HG03139 (cell line): ENCODE data around the gene IQSEC3.

Source experiments
- ATAC-seq: cut with Tn5 transposase; IDR thresholded peaks from one replicate; pipeline ENCODE4 v1.9.1; 2021; ENCODE audit not compliant: unreplicated experiment

The IQSEC3 gene

DNA sequence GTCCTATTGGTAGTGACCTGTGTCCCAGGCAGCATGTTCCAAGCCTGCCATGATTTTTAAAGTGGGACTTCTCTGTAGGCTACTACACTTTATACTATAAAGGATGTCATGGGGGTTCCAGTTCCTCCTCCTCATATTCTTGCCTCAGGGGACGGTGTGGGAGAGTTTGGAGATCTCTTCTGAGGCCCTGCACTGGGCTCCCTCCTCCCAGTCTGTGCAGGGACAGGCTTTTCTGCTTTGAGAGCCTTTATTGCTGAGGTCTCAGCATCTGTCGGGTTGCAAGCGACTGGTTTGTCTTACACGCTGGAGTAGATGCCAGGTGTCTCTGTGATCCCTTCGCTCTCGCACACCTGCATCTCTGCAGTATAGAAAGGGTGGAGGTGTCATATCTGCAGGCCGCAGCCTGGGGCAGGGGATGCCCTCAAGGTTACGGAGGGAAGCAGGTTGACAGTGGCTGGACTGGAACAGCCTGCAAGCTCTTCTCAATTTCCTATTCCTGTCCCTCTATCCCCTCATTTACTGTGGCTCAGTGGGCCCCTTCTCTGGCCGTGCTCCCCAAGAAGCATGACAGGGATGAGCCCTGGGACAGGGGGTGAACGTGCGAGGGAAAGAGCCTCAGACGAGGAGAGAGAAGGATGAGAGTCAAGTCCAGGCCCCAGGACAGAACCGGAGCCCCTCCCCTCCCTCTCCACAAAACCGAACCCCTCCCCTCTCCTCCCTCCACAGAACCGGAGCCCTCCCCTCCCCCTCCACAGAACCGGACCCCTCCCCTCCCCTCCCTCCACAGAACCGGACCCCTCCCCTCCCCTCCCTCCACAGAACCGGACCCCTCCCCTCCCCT, 96.1 kb downstream of the IQSEC3 start:
- no peak for ATAC-seq

DNA sequence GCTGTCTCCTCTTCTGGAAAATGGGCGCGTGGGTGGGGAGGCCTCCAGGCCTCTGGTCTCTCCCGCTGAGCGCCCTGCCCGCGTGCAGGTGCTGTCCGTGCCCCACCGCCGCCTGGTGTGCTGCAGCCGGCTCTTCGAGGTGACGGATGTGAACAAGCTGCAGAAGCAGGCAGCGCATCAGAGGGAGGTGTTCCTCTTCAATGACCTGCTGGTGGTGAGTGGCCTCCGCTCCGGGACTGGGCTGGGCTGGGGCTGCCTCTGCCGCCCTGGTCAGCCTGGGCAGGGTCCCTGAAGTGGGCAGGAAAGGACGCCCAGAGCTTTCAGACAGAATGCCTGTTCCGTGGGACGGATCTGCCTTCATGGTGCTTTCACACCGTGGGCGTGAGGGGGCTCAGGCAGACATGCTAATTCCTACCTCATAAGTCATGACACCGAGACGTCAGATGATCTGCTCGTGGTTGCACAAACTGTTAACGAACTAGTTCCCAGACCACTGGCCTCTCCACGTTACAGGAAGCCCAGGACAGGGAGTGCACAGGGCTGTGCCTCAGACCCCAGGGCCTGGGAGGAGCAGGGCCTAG, 96.9 kb downstream of the IQSEC3 start:
- ATAC-seq: no peak

DNA sequence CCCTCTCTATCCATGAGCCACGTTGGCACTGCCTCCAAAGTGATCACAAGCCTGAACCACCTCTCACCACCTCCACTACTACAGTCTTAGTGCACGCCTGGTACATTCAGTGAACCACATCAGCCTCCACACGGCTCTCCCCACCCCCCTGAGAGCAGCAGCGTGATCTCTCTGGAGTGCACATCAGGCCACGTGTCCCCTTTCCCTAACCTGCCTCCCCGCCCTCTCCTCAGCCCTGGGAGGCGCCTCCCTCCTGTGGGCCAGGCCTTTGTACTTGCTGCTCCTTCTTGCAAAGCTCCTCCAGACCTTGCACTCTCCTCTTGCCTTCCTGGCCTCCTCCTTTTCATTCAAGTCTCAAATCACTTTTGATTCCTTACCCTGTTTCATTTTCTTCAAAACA, 97.6 kb downstream of the IQSEC3 start:
- ATAC-seq: no peak

DNA sequence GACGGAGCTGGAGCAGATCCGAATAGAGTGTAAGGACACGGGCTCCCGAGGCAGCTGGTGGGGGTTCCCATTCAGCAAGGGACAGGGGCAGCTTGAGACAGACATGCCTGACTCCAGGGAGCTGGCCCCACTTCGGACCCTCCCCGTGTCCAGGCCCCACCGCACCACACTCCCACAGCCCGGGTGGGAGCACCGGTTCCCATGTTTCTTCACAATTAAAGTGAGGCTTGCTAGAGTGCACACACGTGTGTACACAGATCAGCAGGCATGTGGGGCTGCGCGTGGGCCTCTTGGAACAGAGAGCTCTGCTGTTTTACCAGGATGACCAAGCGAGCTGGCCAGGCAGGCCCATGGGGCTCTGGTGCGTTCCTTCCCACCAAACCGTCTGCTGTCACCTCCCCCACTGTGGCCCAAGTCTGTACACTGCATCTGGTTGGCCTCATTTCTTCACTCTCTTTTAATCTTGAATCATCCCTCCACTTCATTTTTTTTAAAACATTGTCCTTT, 99.3 kb downstream of the IQSEC3 start:
- ATAC-seq: no peak

DNA sequence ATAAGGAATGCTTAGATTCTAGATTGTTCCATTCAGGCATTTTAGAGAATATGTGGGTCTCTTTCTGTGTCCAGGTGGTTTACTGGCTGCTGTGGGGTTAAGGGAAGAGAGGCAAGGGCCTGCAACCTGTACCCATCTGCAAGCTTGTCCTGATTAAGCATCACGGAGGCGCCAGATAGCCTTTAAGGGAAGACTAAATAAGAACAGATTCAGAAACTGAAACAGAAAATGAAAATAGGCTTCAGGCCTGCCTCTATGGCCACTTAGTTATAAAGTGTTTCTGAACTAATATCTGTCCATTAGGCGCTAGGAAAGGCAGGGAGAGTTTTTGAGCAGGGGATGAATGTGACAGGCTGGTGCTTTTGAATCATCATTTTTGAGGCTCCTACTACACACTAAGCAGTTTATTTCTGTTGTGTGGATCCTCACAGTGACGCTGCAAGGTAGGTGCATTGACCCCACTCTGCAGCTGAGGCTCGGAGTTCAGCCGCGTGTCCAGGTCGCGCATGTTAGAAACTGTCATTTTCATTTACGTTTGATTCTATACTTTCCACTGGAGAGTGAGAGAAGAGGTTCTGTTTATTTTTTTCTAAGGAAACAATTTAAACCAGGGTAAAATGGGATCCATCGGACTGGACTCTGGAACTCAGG, 100.0 kb downstream of the IQSEC3 start:
- no peak for ATAC-seq

DNA sequence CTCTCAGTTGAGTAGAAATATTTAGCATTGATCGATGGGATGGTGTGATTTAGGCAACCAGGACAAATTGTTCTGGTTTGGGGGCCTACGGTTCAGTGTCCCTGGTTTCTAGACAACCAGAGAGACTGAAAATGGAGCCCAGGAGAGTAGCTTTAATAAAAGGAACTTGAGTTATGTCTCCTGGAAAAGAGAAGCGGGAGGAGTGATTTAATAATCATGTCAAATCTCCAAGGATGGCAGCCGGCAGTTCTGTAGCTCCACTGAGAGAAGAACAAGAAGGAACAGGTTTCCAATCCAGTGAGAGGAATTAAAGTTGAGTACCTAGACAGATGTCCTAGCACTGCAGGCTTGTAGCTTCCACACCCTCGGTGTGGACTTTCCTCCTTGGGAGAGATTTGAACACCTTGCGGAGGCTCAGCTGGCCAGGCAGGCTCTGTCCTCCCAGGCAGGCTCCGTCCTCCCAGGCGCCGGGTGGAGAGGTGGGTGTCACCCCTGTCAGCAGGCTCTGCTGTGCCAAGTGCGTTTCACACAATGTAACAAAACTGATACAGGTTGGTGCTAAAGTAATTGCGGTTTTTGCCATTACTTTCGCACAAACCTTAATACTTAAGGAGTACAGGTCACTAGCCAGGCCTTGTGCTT, 101.5 kb downstream of the IQSEC3 start:
- ATAC-seq: no peak

DNA sequence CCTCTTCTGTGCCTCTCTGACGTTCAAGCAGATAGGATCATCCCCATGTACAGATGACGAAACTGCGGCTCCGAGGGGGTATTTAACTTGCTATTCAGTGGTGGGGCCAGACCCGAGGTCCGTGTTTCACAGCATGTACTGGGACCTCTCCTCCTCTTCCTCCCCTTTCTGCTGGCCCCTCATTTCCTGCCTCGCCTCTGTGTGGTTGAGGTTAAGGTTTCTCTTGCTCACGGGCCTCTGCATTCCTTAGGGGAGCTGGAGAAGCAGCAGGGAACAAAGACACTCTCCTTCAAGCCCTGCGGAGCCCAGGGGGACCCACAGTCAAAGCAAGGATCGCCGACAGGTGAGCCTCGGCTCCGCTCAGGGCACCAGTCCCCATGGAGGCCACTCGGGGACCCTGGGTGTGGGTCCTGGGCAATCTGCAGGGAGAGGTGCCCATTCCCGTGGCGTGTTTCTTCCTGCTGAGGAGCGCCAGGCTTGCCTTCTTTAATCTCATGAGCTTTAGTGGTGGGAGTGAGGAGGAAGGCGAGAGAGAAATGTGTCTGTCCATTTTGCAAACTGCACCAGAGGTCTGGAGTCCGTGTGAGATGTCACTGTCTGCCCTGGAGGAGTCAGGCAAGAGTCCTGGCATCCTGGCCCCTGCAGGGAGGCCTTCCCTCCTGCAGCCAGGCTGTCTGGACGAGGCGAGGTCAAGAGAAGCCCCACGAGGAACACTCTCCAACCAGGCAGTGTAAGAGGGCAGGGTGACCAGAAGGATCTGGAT, 102.4 kb downstream of the IQSEC3 start:
- no peak for ATAC-seq

DNA sequence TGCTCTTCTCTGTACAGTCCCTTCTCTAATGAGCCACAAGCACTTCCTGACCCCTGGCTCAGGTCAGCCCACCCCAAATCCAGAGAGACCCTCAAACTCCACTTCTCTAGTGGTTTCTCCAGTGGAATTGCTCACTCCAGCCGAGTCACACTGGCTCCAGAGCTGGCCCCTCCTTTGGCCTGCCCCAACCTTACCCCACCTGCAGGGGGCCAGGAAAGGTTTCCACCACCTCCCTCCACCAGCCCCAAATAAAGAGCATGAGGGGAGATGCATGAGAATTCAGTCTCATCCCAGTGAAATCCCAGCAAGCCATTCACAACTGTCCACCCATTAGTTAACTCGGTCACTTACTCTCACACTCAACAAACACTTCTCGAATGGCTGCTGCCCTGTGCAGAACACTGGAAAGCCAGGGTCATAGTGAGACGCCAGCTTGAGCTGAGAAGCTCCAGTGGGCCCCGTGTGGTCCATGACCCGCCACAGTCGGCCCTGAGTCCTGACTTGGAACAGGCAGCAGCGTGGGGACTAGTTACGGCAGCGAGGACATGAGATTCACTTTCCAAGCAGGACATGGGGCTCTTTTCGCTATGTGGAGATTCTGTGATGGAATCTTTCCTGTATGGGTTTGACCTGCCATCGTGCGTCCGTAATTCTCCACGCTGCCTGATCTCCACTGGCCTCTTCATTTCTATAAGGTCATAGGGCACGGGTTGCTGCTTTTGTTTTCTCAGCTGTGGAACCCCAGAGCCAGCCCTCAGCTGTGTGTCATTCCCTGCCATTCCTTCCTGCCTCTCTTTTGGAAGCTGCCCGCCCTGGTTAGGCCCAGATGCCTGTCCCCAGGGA, 103.2 kb downstream of the IQSEC3 start:
- ATAC-seq: no peak

DNA sequence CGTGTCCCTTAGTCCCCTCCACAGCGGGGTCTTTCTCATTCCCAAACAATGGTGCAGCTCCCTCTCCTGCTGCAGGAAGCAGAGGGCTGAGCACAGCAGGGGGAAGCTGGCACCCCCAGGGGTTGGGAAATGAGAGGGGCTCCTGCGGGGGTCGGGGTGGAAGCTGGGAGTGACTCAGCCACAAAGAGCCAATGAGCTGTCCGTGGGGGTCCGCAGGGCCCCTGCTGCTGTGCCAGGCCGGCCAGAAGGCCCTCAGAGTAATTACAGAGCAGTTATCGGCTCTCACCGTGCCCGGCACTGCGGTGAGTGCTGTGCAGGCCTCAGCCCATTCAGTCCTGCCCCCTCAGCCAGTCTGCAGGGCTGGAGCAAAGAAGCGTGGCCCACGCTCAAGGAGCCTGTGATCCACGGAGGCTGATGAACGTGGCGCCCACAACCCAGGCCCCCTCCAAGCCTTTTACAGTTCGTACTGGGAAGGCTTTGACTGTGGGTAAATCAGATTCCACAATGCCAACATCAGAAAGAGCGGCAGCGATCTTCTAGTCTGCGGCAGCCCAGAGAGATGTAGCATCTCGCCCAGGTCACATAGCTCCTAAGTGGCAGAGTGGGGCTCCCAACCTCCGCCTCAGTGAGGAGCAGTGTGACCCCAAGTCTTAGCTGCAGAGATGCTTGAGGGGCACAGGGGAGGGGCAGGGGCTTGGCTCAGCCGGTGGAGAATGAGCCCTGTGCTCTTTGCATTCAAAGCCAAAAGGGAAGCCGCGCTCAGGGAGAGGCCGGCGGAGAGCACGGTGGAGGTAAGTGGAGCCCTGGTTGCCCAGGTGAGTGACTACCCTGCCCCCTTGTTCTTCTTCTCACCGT, 104.0 kb downstream of the IQSEC3 start:
- ATAC-seq: no peak

DNA sequence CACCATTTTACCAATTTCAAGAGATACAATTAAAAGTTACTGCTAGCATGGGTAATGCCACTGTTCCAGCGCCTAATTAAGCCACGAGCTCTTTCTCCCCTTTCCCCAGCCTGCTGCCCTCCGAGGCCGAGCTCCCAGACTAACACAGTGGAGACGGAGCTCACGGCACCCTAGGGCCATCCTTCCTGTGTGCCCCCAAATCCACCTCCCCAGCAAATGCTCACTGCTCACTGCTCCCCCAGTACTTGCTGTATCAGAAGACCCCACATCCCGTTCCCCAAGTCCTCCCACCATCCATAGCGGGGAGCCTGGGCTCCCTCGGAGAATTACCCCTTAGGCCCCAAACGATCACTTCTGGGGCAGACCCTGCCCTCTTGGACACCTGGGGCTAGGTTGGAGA, 104.7 kb downstream of the IQSEC3 start:
- no peak for ATAC-seq

DNA sequence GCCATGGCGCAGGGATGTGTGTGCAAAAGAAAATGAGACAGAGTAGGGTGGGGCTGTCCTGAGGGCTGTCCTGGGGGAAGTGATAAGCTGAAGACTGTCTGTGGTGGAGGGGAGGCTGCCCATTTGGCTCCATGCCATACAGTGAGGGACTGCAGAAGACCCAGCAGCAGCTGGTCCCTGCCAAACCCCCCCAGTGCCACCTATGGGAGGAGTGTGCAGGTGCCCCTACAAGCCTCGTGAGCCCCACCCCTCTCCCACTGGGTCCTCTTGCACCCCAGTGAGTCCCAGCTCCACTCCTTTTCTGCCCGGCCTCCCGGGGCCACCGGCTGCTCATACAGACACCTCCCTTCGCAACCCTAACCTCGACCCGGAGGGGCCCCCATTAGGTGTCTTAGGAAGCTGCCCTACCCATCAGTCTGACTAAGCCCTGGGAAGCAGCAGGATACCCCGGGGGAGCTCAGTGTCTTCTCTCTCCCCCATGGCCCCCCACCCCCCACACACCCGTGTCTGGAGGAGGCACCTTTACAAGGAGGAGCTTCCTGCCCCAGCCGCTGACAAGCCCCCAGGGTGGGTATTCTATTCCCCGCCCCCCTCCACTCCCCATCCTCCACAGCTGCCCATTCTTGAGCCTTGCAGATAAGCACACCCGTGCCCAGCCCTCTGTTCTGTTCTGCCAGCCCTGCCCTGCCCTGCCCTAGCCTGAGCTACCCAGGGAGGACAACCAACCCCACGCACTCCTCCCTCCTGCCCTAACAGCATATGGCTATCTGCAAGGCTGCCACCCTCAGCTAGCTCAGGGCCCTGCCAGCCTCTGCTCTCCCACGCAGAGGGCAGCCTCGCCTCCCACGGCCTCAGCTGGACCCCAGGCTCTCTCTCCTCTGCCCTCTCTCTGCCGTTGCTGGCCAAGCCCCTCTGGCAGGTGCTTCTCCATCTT, 105.4 kb downstream of the IQSEC3 start:
- no peak for ATAC-seq

DNA sequence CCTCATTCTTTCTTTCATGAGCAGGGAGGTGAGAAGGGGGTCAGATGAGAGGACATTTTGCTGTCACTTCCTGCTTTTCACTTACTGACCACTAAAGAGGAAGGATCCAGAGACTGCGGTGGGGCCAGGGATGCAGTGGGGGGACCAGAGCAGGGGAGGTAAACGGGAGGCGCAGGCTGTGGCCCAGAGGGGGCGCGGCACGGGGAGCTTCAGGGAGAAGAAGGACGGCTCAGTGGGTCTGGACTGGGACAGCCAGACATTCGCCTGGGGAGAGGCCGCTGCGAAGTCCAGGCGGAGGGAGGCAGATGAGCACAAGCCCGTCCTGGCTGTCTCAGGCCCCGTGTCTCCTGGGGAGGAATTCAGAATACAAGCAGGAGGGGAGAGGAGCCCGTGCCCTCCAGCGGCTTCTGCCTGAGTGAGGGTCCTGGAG, 106.2 kb downstream of the IQSEC3 start:
- no peak for ATAC-seq

DNA sequence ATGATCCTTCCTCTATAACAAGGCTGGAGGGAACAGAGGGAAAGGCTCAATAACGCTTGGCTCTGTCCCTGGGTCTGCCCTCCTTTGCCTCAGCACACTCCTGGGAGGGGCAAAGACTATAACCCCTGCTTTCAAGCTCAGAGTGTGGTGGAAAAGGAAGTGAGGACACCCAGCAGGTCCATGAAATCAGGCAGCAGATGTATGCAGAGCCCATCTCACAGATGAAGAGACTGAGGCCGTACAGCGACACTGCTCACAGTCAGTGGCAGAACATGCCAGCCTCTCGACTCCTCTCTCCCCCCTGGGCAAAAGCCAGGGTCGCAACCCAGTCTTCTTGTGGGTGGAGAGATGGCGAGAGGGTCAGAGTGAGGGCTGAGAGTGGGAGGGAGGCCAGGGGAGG, 107.6 kb downstream of the IQSEC3 start:
- no peak for ATAC-seq

DNA sequence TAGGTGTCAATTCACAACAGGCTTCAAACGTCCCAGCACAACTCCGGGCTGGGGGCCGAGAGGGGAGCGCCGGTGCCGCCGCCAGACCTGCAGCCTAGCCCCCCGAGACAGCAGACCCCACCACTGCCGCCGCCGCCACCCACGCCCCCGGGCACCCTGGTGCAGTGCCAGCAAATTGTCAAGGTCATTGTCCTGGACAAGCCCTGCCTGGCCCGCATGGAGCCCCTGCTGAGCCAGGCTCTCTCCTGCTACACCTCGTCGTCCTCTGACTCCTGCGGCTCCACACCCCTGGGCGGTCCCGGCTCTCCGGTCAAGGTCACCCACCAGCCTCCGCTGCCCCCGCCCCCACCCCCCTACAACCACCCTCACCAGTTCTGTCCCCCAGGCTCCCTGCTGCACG, 108.0 kb downstream of the IQSEC3 start:
- ATAC-seq: no peak

DNA sequence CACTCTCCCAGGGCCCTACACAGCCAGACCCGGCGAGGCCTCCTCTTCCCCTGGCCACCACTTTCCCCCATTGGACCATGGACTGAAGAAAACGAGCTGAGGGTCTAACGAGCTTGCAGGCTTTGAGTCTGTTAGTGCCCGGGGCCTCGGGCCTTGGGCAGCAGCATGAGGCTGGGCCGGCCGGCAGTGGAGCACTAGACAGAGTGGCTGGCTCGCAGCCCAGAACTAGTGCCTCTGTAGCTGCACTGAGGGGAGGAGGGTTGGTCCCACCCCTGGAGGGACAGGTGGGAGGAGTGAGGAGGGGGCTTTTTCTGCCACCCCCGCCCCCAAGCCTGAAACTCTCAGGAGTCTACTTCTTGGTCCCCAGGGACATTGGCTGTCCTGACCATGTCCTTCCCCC, 108.7 kb downstream of the IQSEC3 start:
- ATAC-seq: no peak

DNA sequence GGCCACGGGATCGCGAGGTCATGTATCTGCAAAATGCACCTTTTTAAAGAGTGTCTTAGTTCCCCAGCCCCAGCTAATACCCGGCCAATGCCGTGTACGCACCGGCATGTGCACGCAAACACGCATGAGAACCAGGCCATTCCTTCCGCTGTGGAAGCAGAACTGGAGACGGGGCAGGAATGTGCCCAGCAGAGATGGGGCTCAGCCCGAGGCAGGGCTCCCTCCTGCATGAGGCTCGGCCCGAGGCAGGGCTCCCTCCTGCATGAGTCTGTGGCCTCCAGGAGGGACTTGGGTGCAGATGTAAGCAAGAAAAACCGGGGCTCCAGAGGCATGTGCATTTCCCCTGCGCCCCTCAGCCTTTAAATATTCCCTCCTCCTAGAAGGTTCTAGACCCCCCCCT, 109.2 kb downstream of the IQSEC3 start:
- ATAC-seq: no peak

DNA sequence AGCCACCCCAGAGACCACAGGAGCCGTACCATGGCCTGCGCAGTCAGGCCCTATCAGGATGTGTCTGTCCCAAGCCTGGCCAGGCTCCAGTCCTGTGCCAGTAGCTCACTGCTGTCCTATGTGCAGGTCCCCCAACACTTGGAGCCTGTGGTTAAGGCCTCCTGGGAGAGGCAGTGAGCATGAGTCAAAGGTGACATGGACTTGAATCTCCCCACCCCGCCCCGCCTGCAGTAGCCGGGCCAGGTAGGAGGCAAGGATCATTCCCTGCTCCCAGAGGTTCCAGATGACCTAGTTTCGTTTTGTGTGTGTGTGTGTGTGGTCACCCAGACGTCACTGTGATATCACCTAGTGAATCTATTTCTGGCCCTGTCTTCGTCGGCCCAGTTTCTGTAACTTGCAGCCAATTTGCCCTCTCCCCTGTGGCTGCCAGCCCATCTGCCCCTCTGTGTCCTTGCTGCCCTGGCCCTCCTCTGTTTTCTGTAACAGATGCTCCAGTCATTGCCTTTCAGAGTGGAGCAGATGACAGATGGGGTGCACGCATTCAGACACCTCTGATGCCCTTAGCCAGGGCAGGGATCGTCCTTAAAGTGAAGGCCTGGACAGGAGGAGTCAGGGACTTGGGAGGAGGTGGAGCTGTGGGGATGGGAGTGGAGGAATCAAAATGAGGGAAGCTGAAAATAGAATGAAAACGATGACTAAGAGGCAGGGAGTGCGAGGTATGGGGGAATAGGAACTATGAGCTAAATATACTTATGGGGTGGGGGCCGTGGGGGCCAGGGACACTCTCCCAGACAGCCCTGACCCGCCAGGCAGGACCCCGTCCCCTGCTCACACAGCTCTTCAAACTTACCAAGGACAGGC, 110.0 kb downstream of the IQSEC3 start:
- no peak for ATAC-seq
